HepG2 (cell line): ENCODE results near the gene PLVAP. TPM values are rescaled to one million over a fixed set of nuclear protein-coding genes. Genes with fewer than 3 reads are reported as not detected.

Source experiments
- BCL3 ChIP-seq: sonication (generic); formaldehyde crosslinking; IDR thresholded peaks from 2 replicates; pipeline ENCODE4 v1.5.1; 2020; ENCODE audit warnings: mild to moderate bottlenecking, missing genetic modification reagents, moderate library complexity
- ELF4 ChIP-seq: sonication (generic); formaldehyde crosslinking; IDR thresholded peaks from 2 replicates; pipeline ENCODE4 v1.5.0; 2020; ENCODE audit warnings: missing genetic modification reagents, mild to moderate bottlenecking, moderate library complexity, borderline replicate concordance
- HMGXB3 ChIP-seq: sonication (generic); formaldehyde crosslinking; IDR thresholded peaks from 2 replicates; pipeline ENCODE4 v1.4.0; 2020; ENCODE audit warnings: missing genetic modification reagents, borderline replicate concordance
- HOXA3 ChIP-seq: sonication (generic); formaldehyde crosslinking; IDR thresholded peaks from 2 replicates; pipeline ENCODE4 v1.5.0; 2020; ENCODE audit warnings: missing genetic modification reagents
- KLF15 ChIP-seq: sonication (generic); formaldehyde crosslinking; IDR thresholded peaks from 2 replicates; pipeline ENCODE4 v1.8.1; 2023; ENCODE audit warnings: borderline replicate concordance, mild to moderate bottlenecking, inconsistent platforms, missing genetic modification reagents, mixed read lengths
- POLR2AphosphoS5 ChIP-seq: IDR thresholded peaks from 2 replicates; pipeline ENCODE4 v1.6.1; 2012; ENCODE audit warnings: low read depth, low read length
- REPIN1 ChIP-seq: sonication (generic); formaldehyde crosslinking; IDR thresholded peaks from 2 replicates; pipeline ENCODE4 v1.8.0; 2022; ENCODE audit warnings: missing genetic modification reagents, low read depth, mild to moderate bottlenecking, borderline replicate concordance
- SSRP1 ChIP-seq: IDR thresholded peaks from 2 replicates; pipeline ENCODE4 v1.6.1; 2016; ENCODE audit warnings: control low read depth
- ZBED4 ChIP-seq: sonication (generic); formaldehyde crosslinking; IDR thresholded peaks from 2 replicates; pipeline ENCODE4 v1.4.0; 2020; ENCODE audit warnings: missing genetic modification reagents, borderline replicate concordance
- ZBTB10 ChIP-seq: sonication (generic); formaldehyde crosslinking; IDR thresholded peaks from 2 replicates; pipeline ENCODE4 v1.4.0; 2020; ENCODE audit warnings: missing genetic modification reagents, borderline replicate concordance
- ZMYM4 ChIP-seq: sonication (generic); formaldehyde crosslinking; IDR thresholded peaks from 2 replicates; pipeline ENCODE4 v1.8.1; 2023; ENCODE audit warnings: mild to moderate bottlenecking, missing genetic modification reagents
- ZNF547 ChIP-seq: sonication (generic); formaldehyde crosslinking; IDR thresholded peaks from 2 replicates; pipeline ENCODE4 v1.5.1; 2020; ENCODE audit warnings: mild to moderate bottlenecking, missing genetic modification reagents
- ZNF670 ChIP-seq: sonication (generic); formaldehyde crosslinking; IDR thresholded peaks from 2 replicates; pipeline ENCODE4 v1.8.0; 2022; ENCODE audit warnings: mild to moderate bottlenecking, missing genetic modification reagents, borderline replicate concordance
- ZNF777 ChIP-seq: sonication (generic); formaldehyde crosslinking; IDR thresholded peaks from 2 replicates; pipeline ENCODE4 v1.4.0; 2020; ENCODE audit warnings: missing genetic modification reagents
- ZSCAN25 ChIP-seq: sonication (generic); formaldehyde crosslinking; IDR thresholded peaks from 2 replicates; pipeline ENCODE4 v1.8.0; 2022; ENCODE audit warnings: mild to moderate bottlenecking, missing genetic modification reagents
- polyA plus RNA-seq, 8 experiments: library from polyadenylated mRNA; depleted of rRNA in 3 of 8; stranded (reverse) in 7 of 8; unstranded in 1 of 8; fragments of >200 nt; fragmentation: Illumina TruSeq in 4 of 8; extraction: Trizol in 4 of 8; gene quantifications; 2 replicates each; pipeline versions ENCODE4 v1.2.1 to v1.2.3, GENCODE V29; 2011 to 2016; ENCODE audit warnings: low read depth in 4 of 8, missing spikeins in 1 of 8, mixed read lengths in 1 of 8; ENCODE audit not compliant: insufficient read depth in 1 of 8
- total RNA-seq, 5 experiments: library from RNA; depleted of rRNA; stranded (reverse); fragments of >200 nt; fragmentation: Illumina TruSeq; extraction: Trizol; gene quantifications; 2 replicates each; pipeline ENCODE4 v1.2.3, GENCODE V29; 2016; ENCODE audit warnings: low read depth in 1 of 5

The PLVAP gene
- total and polyA plus RNA-seq, 2 of the 13 experiments (the other 11 are each of a cell fraction or from before 2014, with no cell fraction given) = 0.26 TPM; not detected in 1

- TF ChIP-seq ZMYM4 (CRISPR knock-in tag) (peak; percentile 58; the same call in 1 of the 2 replicates), ZSCAN25 (peak; percentile 38; the same call in 1 of the 2 replicates), ELF4 (CRISPR knock-in tag) (peak; percentile 92), ZBED4 (CRISPR knock-in tag) (0 out of 2 replicates have a peak, but pooled peaks have one; percentile 32), HOXA3 (CRISPR knock-in tag) (peak; percentile 53), HMGXB3 (CRISPR knock-in tag) (peak; percentile 49; the same call in 1 of the 2 replicates), REPIN1 (CRISPR knock-in tag) (peak; percentile 55; the same call in 1 of the 2 replicates), BCL3 (CRISPR knock-in tag) (0 out of 2 replicates have a peak, but pooled peaks have one; percentile 73), KLF15 (CRISPR knock-in tag) (no peak), POLR2AphosphoS5 (peak; percentile 81), ZNF670 (CRISPR knock-in tag) (peak; percentile 38; the same call in 1 of the 2 replicates), ZNF777 (CRISPR knock-in tag) (0 out of 2 replicates have a peak, but pooled peaks have one; percentile 24), ZNF547 (CRISPR knock-in tag) (peak; percentile 70), ZBTB10 (CRISPR knock-in tag) (peak; percentile 70; the same call in 1 of the 2 replicates), SSRP1 (peak; percentile 20; the same call in 1 of the 2 replicates)
These were observed 28.3 kb upstream of the PLVAP start, which contains the start of gene BST2 (continued) for GRCh38 chr19:17405250-17406045.
